HL-60/S4 (cell line): ENCODE data around the gene CHIA.

ENCODE experiments used
- in situ Hi-C: fragments of 300-500 bp; cut with MboI; formaldehyde crosslinking; loops from 2 replicates; pipeline ENCODE4 v1.14.3; 2022; ENCODE audit warnings: low sequenced_read_pairs

Gene CHIA

GRCh38 chr1:111290630-111291029 lies at the start of gene CHIA:
Gene CHIA (plus strand): TSS chr1:111290851. CDS start chr1:111310468, 19,617 bp downstream.
- in situ Hi-C loops: no loop called here

- in situ Hi-C loops: no loop called here
Measured at GRCh38 chr1:111241797-111242196, 48.9 kb upstream of the CHIA start.

GRCh38 chr1:111242805-111243523 lies 47.7 kb upstream of the CHIA start:
- in situ Hi-C loops: no loop called here

- in situ Hi-C loops: no loop called here
Measured at GRCh38 chr1:111247125-111247838, 43.4 kb upstream of the CHIA start.

GRCh38 chr1:111249960-111250359 lies 40.7 kb upstream of the CHIA start:
- in situ Hi-C loops: no loop called here

GRCh38 chr1:111251570-111251969 lies 39.1 kb upstream of the CHIA start:
- in situ Hi-C loops: no loop called here

GRCh38 chr1:111252786-111253185 lies 37.9 kb upstream of the CHIA start:
- in situ Hi-C loops: no loop called here

- in situ Hi-C loops: no loop called here
Measured at GRCh38 chr1:111253876-111254275, 36.8 kb upstream of the CHIA start.

- in situ Hi-C loops: no loop called here
Measured at GRCh38 chr1:111256988-111257658, 33.5 kb upstream of the CHIA start.

- in situ Hi-C loops: no loop called here
Measured at GRCh38 chr1:111267801-111268508, 22.7 kb upstream of the CHIA start.

- in situ Hi-C loops: no loop called here
Measured at GRCh38 chr1:111269825-111270406, 20.7 kb upstream of the CHIA start.

- in situ Hi-C loops: no loop called here
Measured at GRCh38 chr1:111270771-111271463, 19.7 kb upstream of the CHIA start.

- in situ Hi-C loops: no loop called here
Measured at GRCh38 chr1:111271464-111271801, 19.2 kb upstream of the CHIA start.

GRCh38 chr1:111272081-111272480 lies 18.6 kb upstream of the CHIA start:
- in situ Hi-C loops: no loop called here

GRCh38 chr1:111274653-111275052 lies 16.0 kb upstream of the CHIA start:
- in situ Hi-C loops: no loop called here

GRCh38 chr1:111275079-111275478 lies 15.6 kb upstream of the CHIA start:
- in situ Hi-C loops: no loop called here

GRCh38 chr1:111275780-111276433 lies 14.7 kb upstream of the CHIA start:
- in situ Hi-C loops: no loop called here

GRCh38 chr1:111279144-111279543 lies 11.5 kb upstream of the CHIA start:
- in situ Hi-C loops: no loop called here

GRCh38 chr1:111280267-111280666 lies 10.4 kb upstream of the CHIA start:
- in situ Hi-C loops: no loop called here

GRCh38 chr1:111281411-111281810 lies 9.2 kb upstream of the CHIA start:
- in situ Hi-C loops: no loop called here
